Left renal cortex interstitium (tissue), 4 donors: ENCODE data around the gene KCNQ4. TPM values are rescaled to one million over a fixed set of nuclear protein-coding genes. Genes with fewer than 3 reads are reported as not detected.

ENCODE experiments used
- DNase-seq, 4 donors: peaks; one replicate each; pipeline ENCODE4 v3.0.0-alpha.2; 2013; ENCODE audit warnings: low read depth in 4 of 4, low spot score in 2 of 4, missing footprints in 1 of 4
- polyA plus RNA-seq, 4 donors: library from polyadenylated mRNA; unstranded; fragments of 120-200 nt; gene quantifications; one replicate each; pipeline ENCODE4 v1.2.1, GENCODE V29; 2013; ENCODE audit not compliant: insufficient read length in 4 of 4

The KCNQ4 gene
- polyA plus RNA-seq, 4 donors: 1.2 to 3.1 (median 2.0) TPM

GRCh38 chr1:40815420-40815819 lies 31.8 kb downstream of the KCNQ4 start:
- DNase-seq: no peak

- DNase-seq: no peak
These were observed 34.2 kb downstream of the KCNQ4 start for GRCh38 chr1:40817791-40818263.

GRCh38 chr1:40818264-40818961 lies 34.8 kb downstream of the KCNQ4 start:
- no peak for DNase-seq

- DNase-seq: no peak
These were observed 35.5 kb downstream of the KCNQ4 start for GRCh38 chr1:40819101-40819500.

- no peak for DNase-seq
These were observed 36.7 kb downstream of the KCNQ4 start for GRCh38 chr1:40820251-40820797.

GRCh38 chr1:40820911-40821693 lies 37.5 kb downstream of the KCNQ4 start:
- DNase-seq: no peak

- DNase-seq: no peak
These were observed 39.3 kb downstream of the KCNQ4 start for GRCh38 chr1:40822890-40823289.

GRCh38 chr1:40823345-40823744 lies 39.8 kb downstream of the KCNQ4 start:
- no peak for DNase-seq

GRCh38 chr1:40823983-40824382 lies 40.4 kb downstream of the KCNQ4 start:
- DNase-seq: no peak

GRCh38 chr1:40824591-40825434 lies 41.2 kb downstream of the KCNQ4 start:
- DNase-seq: no peak

GRCh38 chr1:40825435-40825788 lies 41.8 kb downstream of the KCNQ4 start:
- no peak for DNase-seq

GRCh38 chr1:40825996-40826395 lies 42.4 kb downstream of the KCNQ4 start:
- no peak for DNase-seq

- no peak for DNase-seq
These were observed 46.2 kb downstream of the KCNQ4 start for GRCh38 chr1:40829631-40830245.

- DNase-seq: no peak
These were observed 46.9 kb downstream of the KCNQ4 start for GRCh38 chr1:40830419-40830943.

GRCh38 chr1:40831001-40831732 lies 47.6 kb downstream of the KCNQ4 start:
- DNase-seq: no peak

GRCh38 chr1:40833979-40834378 lies 50.4 kb downstream of the KCNQ4 start:
- DNase-seq: no peak

GRCh38 chr1:40834968-40835545 lies 51.5 kb downstream of the KCNQ4 start:
- DNase-seq: no peak

GRCh38 chr1:40836283-40836682 lies 52.7 kb downstream of the KCNQ4 start:
- no peak for DNase-seq

- DNase-seq: no peak
These were observed 54.0 kb downstream of the KCNQ4 start for GRCh38 chr1:40837601-40838000.
